WI38 (cell line): ENCODE data around the gene NAPB.
A peak's percentile ranks its signal among the peaks of the same experiment; 100 is the strongest.

Experiments
- H3K4me3 ChIP-seq: 2 replicates; pipeline ENCODE4 v1.5.1; 2011; ENCODE audit warnings: low read depth, mild to moderate bottlenecking, control low read depth, low read length
- TF ChIP-seq, protein P1 (sequence below): IDR thresholded peaks from 2 replicates; pipeline ENCODE4 v1.5.1; 2012; ENCODE audit warnings: low read depth, mild to moderate bottlenecking, control low read depth, low read length

Gene NAPB

DNA sequence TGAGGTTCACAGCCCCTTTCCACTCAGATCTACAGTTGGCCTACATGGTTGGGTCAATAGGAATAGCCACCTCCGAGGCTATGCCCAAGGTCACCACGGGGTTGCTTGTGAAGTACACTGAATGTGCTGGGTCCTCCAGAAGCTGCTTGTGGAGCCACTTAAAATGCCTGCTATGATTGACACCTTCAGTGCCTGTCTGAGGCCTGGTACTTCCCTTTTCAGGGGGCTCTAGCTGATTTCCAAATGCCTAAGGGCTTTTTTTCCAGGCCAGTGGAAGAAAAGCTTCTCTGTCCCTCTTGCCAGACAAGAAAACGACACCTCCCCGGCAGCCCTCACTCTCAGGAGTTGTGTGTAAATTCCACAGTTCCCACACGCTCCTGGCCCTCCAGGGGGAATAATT is 77.0 kb downstream of the NAPB start:
- TF ChIP-seq, protein P1, sequence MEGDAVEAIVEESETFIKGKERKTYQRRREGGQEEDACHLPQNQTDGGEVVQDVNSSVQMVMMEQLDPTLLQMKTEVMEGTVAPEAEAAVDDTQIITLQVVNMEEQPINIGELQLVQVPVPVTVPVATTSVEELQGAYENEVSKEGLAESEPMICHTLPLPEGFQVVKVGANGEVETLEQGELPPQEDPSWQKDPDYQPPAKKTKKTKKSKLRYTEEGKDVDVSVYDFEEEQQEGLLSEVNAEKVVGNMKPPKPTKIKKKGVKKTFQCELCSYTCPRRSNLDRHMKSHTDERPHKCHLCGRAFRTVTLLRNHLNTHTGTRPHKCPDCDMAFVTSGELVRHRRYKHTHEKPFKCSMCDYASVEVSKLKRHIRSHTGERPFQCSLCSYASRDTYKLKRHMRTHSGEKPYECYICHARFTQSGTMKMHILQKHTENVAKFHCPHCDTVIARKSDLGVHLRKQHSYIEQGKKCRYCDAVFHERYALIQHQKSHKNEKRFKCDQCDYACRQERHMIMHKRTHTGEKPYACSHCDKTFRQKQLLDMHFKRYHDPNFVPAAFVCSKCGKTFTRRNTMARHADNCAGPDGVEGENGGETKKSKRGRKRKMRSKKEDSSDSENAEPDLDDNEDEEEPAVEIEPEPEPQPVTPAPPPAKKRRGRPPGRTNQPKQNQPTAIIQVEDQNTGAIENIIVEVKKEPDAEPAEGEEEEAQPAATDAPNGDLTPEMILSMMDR: no peak
- H3K4me3 ChIP-seq: no peak overlapping the region

DNA sequence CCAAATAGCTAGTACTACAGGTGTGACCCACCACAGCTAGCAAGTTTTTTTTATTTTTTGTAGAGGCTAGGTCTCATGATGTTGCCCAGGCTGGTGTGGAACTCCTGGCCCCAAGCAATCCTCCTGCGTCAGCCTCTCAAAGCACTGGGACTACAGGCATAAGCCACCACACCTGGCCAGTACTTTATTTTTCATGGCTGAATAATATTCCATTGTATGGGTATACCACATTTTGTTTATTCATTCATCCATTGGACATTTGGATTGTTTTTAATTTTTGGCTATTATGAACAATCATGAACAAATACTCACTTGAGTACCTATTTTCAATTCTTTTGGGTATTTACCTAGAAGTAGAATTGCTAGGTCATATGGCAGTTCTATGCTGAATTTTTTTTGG is 77.7 kb downstream of the NAPB start:
- TF ChIP-seq, protein P1: no peak
- no peak overlapping the region for H3K4me3 ChIP-seq

DNA sequence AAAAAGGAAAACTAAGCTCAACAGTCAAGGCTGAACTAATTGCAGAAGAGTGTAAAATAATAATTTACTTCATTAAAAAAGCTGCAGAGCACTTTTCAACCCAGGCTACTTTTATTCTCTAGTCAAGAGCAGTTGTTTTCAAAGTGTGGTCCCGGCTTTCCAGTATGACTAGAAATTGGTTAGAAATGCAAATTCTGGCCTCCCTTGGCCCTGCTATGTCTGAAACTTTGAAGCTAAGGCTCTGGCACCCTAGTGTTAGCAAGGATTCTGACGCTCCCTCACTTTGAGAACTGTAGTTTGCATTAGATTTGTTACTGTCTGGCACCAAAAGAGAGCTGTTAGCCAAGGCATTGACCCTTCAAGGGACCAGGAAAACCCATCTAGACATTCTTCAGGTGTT is 80.2 kb downstream of the NAPB start:
- no peak overlapping the region for H3K4me3 ChIP-seq
- TF ChIP-seq, protein P1: no peak

DNA sequence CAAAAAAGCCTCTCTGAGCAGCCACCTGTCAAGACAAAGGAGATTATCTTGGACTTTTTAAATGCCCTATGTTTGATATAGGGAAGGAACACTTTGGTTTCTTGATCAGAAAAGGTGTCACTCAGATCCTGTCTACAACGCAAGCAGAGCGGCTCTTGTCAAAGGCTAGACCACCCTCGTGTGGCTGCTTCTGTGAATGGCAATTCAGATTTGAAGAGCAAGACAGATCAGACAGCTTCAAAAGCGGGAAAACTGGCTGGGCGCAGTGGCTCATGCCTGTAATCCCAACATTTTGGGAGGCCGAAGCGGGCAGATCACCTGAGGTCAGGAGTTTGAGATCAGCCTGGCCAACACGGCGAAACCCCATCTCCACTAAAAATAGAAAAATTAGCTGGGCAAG is 80.8 kb downstream of the NAPB start:
- no peak overlapping the region for H3K4me3 ChIP-seq
- TF ChIP-seq, protein P1: peak; percentile 40

DNA sequence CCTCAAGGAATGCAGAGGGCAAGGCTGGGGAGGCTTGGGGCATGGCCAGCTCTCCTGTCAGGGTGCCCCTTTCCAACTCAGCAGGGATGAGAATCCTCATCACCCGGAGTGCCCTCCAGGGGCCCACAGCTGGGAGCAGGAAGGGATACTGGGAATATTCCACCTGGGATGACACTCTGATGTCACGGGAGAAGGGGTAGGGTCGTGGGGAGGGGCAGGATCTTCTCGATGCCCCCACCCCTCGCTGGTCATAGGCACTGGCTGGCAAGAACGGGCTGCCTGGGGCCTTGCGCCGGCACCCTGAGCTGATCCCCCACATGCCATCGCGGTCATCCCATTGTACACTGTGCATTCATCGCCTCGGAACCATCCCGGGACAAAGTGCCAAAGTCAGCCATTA is 81.3 kb downstream of the NAPB start:
- TF ChIP-seq, protein P1: no peak
- H3K4me3 ChIP-seq: no peak overlapping the region

DNA sequence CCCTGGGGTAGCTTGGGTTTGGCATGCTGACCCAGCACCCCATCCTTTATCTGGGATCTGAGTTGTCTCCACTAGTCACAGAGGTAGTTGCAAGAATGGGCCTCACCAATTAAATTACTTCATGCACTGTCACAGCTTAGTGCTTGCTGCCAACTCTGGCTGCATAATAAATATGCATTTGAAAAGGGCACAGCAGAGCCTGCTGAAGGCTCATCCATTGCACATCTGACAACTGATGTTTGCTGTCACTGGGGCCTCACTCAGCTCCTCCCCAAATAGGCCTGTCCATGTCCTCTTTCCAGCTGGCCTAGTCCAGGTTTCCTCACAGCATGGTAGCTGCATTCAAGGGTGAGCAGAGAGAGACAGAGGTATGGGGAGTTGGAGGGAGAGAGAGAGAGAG is 84.0 kb downstream of the NAPB start:
- TF ChIP-seq, protein P1: no peak

DNA sequence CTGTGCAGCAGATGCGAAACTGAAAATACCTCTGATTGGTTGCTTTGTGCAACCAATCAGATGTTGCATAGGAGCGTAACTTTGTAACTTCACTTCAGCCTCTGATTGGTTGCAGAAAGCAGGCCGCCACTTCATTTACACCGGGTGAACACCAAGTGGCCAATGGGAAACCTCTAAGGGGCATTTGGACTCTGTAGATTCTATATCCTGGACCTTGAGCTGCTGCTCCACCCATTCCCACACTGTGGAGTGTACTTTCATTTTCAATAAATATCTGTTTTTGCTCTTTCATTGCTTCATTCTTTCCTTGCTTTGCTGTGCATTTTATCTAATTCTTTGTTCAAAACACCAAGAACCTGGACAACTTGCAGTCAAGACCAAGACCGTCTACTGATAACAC is 84.8 kb downstream of the NAPB start:
- no peak overlapping the region for H3K4me3 ChIP-seq
- TF ChIP-seq, protein P1: no peak

More for the DNA sequence above, 84.0 kb downstream of the NAPB start:
- no peak overlapping the region for H3K4me3 ChIP-seq
